Naive thymus-derived CD8-positive, alpha-beta T cell (primary cell): ENCODE data around the gene KIAA2012. TPM values are rescaled to one million over a fixed set of nuclear protein-coding genes. Genes with fewer than 3 reads are reported as not detected.

Source experiments
- ATAC-seq, 2 donors: fragments of 150-1000 bp; cut with Tn5 transposase in 1 of 2; sonication (Bioruptor Pico), chemical (Tn5 transposase) in 1 of 2; 1 replicate in 1 of 2; 2 replicates in 1 of 2; pipeline ENCODE4 v1.10.0; 2021; ENCODE audit warnings: mild to moderate bottlenecking in 2 of 2, moderate library complexity in 2 of 2
- POLR2A ChIA-PET: fragments of 350-600 bp; sonication (Branson Sonifier 250); formaldehyde crosslinking; loops from one replicate; lab custom pipeline; 2021; ENCODE audit warnings: antibody characterized with exemption; lab: Charles Lee
- DNase-seq, 10 donors: peaks; one replicate each; pipeline versions ENCODE4 v3.0.0 to v3.0.0-alpha.2; 2020 to 2022
- H3K27ac Mint-ChIP-seq, 10 donors: one replicate each; pipeline ENCODE4 v1.8.0; 2020 to 2022; ENCODE audit warnings: mild to moderate bottlenecking in 10 of 10, mixed read lengths in 10 of 10, moderate library complexity in 4 of 10, inconsistent platforms in 1 of 10
- H3K27me3 Mint-ChIP-seq, 5 donors: one replicate each; pipeline ENCODE4 v1.8.0; 2021 to 2022; ENCODE audit warnings: mixed read lengths in 5 of 5
- H3K36me3 Mint-ChIP-seq, 3 donors: one replicate each; pipeline ENCODE4 v1.8.0; 2020 to 2022; ENCODE audit warnings: mixed read lengths in 3 of 3, mild to moderate bottlenecking in 2 of 3, inconsistent platforms in 1 of 3
- H3K4me1 Mint-ChIP-seq, 4 donors: one replicate each; pipeline ENCODE4 v1.8.0; 2021 to 2022; ENCODE audit warnings: mixed read lengths in 4 of 4
- H3K4me3 Mint-ChIP-seq, 10 donors: one replicate each; pipeline ENCODE4 v1.8.0; 2020 to 2022; ENCODE audit warnings: mild to moderate bottlenecking in 10 of 10, mixed read lengths in 10 of 10, moderate library complexity in 6 of 10, inconsistent platforms in 1 of 10
- H3K9me3 Mint-ChIP-seq, 9 donors: one replicate each; pipeline ENCODE4 v1.8.0; 2020 to 2022; ENCODE audit warnings: mixed read lengths in 9 of 9, mild to moderate bottlenecking in 3 of 9, inconsistent platforms in 1 of 9, moderate library complexity in 1 of 9
- polyA plus RNA-seq, 3 donors: library from polyadenylated mRNA; unstranded; fragments of 300-500 nt; fragmentation: Illumina TruSeq; gene quantifications; one replicate each; pipeline ENCODE4 v1.2.3, GENCODE V29; 2021
- total RNA-seq, 8 experiments: library from RNA in 2 of 8; stranded (reverse) in 2 of 8; gene quantifications; one replicate each; pipeline ENCODE4 v1.2.3 and lab custom pipeline; 2021 to 2026

KIAA2012 gene
- total and polyA plus RNA-seq, 5 experiments from 2014 or later, result not detected

DNA sequence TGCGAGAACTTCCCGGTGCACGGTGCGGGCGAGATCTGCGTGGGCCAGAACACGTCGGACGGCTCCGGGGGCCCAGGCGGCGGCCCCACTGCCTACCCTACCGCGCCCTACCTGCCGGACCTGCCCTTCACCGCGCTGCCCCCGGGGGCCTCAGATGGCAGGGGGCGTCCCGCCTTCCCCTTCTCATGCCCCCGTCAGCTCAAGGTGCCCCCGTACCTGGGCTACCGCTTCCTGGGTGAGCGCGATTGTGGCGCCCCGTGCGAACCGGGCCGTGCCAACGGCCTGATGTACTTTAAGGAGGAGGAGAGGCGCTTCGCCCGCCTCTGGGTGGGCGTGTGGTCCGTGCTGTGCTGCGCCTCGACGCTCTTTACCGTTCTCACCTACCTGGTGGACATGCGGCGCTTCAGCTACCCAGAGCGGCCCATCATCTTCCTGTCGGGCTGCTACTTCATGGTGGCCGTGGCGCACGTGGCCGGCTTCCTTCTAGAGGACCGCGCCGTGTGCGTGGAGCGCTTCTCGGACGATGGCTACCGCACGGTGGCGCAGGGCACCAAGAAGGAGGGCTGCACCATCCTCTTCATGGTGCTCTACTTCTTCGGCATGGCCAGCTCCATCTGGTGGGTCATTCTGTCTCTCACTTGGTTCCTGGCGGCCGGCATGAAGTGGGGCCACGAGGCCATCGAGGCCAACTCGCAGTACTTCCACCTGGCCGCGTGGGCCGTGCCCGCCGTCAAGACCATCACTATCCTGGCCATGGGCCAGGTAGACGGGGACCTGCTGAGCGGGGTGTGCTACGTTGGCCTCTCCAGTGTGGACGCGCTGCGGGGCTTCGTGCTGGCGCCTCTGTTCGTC is 37.7 kb upstream of the KIAA2012 start:
- ATAC-seq (peak in 1 of 2 donors; percentile 4), DNase-seq (peak in 3 of 10 donors; percentile 5 to 23 (median 18))
- peak overlapping the region in 2 of 10 donors; percentile 91 to 92 for H3K4me3 Mint-ChIP-seq
- POLR2A ChIA-PET, result no interaction called here
- H3K9me3 Mint-ChIP-seq, result peaks cover 0 to 2% (median 0%) of the 10 kb centered on the region in 9 donors
- H3K36me3 Mint-ChIP-seq, result no peaks in the 10 kb centered on the region
- H3K27ac Mint-ChIP-seq, result peak overlapping the region in 2 of 10 donors; percentile 76 to 90
- H3K4me1 Mint-ChIP-seq, result peaks cover 9 to 16% (median 12%) of the 10 kb centered on the region in 4 donors
- peaks cover 14 to 32% (median 29%) of the 10 kb centered on the region in 5 donors for H3K27me3 Mint-ChIP-seq

DNA sequence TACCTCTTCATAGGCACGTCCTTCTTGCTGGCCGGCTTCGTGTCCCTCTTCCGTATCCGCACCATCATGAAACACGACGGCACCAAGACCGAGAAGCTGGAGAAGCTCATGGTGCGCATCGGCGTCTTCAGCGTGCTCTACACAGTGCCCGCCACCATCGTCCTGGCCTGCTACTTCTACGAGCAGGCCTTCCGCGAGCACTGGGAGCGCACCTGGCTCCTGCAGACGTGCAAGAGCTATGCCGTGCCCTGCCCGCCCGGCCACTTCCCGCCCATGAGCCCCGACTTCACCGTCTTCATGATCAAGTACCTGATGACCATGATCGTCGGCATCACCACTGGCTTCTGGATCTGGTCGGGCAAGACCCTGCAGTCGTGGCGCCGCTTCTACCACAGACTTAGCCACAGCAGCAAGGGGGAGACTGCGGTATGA is 37.1 kb upstream of the KIAA2012 start:
- H3K27me3 Mint-ChIP-seq, result peaks cover 18 to 39% (median 35%) of the 10 kb centered on the region in 5 donors
- POLR2A ChIA-PET, result no interaction called here
- no peak overlapping the region for H3K27ac Mint-ChIP-seq
- H3K4me3 Mint-ChIP-seq, result no peak overlapping the region
- H3K36me3 Mint-ChIP-seq, result no peaks in the 10 kb centered on the region
- peaks cover 0 to 2% (median 0%) of the 10 kb centered on the region in 9 donors for H3K9me3 Mint-ChIP-seq
- DNase-seq, result no peak
- ATAC-seq, result no peak
- peaks cover 9 to 16% (median 12%) of the 10 kb centered on the region in 4 donors for H3K4me1 Mint-ChIP-seq

GRCh38 chr2:202036601-202037037 is 36.4 kb upstream of the KIAA2012 start:
- no peaks in the 10 kb centered on the region for H3K36me3 Mint-ChIP-seq
- peaks cover 9 to 14% (median 11%) of the 10 kb centered on the region in 4 donors for H3K4me1 Mint-ChIP-seq
- POLR2A ChIA-PET, result no interaction called here
- H3K9me3 Mint-ChIP-seq, result peaks cover 0 to 2% (median 0%) of the 10 kb centered on the region in 9 donors
- no peak overlapping the region for H3K27ac Mint-ChIP-seq
- no peak for DNase-seq
- peaks cover 22 to 46% (median 37%) of the 10 kb centered on the region in 5 donors for H3K27me3 Mint-ChIP-seq
- ATAC-seq, result no peak
- H3K4me3 Mint-ChIP-seq, result no peak overlapping the region

DNA sequence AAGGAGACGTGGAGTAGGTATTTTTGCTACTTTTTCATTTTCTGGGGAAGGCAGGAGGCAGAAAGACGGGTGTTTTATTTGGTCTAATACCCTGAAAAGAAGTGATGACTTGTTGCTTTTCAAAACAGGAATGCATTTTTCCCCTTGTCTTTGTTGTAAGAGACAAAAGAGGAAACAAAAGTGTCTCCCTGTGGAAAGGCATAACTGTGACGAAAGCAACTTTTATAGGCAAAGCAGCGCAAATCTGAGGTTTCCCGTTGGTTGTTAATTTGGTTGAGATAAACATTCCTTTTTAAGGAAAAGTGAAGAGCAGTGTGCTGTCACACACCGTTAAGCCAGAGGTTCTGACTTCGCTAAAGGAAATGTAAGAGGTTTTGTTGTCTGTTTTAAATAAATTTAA is 36.0 kb upstream of the KIAA2012 start:
- POLR2A ChIA-PET, result no interaction called here
- H3K27ac Mint-ChIP-seq, result no peak overlapping the region
- ATAC-seq (no peak), DNase-seq (no peak)
- no peak overlapping the region for H3K4me3 Mint-ChIP-seq
- H3K9me3 Mint-ChIP-seq, result peaks cover 0 to 2% (median 0%) of the 10 kb centered on the region in 9 donors
- no peaks in the 10 kb centered on the region for H3K36me3 Mint-ChIP-seq
- peaks cover 25 to 47% (median 39%) of the 10 kb centered on the region in 5 donors for H3K27me3 Mint-ChIP-seq
- H3K4me1 Mint-ChIP-seq, result peaks cover 8 to 11% (median 9%) of the 10 kb centered on the region in 4 donors

DNA sequence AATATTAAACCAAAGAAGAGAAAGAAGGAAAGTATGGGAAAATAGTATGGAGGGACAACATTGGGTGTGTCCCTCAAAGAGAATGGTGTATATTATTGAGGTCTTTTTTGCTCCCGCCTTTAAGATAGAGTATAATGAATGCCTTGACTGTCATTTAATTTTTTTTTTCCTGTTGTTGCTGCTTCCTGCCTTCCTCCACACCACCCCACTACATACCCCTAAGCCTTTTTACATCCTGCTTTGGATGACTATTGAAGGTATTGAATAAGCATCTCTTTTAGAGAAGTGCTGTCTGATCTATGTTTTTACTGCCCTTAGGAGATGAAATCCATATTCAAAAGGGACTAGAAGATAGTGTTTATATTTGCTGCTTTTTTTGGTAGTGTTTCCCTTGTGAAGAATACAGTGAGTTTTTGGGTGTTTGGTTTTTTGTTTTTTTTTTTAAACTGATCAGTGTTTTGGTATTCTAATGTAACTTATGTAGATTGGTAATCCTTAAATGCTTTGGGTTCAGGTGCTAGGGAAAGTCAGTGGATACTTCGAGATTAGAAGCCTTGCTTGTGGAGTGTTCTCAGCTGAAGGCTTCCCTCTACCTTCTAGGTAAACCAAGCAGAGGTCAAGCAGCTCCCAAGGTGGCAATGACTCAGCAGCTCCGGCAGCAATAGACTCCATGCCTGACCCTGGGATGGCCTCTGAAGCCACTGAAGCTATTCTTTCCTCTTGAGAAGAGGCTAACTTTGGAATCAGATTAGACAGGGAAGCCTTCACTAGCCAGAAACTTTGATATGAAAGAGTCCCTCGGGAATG is 34.4 kb upstream of the KIAA2012 start:
- H3K4me1 Mint-ChIP-seq, result peaks cover 0 to 4% (median 3%) of the 10 kb centered on the region in 4 donors
- POLR2A ChIA-PET, result no interaction called here
- DNase-seq (no peak), ATAC-seq (no peak)
- H3K27ac Mint-ChIP-seq, result no peak overlapping the region
- H3K4me3 Mint-ChIP-seq, result no peak overlapping the region
- peaks cover 0 to 2% (median 0%) of the 10 kb centered on the region in 9 donors for H3K9me3 Mint-ChIP-seq
- no peaks in the 10 kb centered on the region for H3K36me3 Mint-ChIP-seq
- H3K27me3 Mint-ChIP-seq, result peaks cover 22 to 50% (median 35%) of the 10 kb centered on the region in 5 donors

- Mint-ChIP-seq H3K9me3 (peaks cover 0 to 2% (median 0%) of the 10 kb centered on the region in 9 donors), H3K27me3 (peaks cover 26 to 54% (median 37%) of the 10 kb centered on the region in 5 donors), H3K36me3 (no peaks in the 10 kb centered on the region), H3K27ac (no peak overlapping the region), H3K4me1 (peaks cover 0 to 4% (median 3%) of the 10 kb centered on the region in 4 donors), H3K4me3 (no peak overlapping the region)
- no peak for ATAC-seq
- POLR2A ChIA-PET, result no interaction called here
- no peak for DNase-seq
These were observed 33.6 kb upstream of the KIAA2012 start for GRCh38 chr2:202039278-202040078.

DNA sequence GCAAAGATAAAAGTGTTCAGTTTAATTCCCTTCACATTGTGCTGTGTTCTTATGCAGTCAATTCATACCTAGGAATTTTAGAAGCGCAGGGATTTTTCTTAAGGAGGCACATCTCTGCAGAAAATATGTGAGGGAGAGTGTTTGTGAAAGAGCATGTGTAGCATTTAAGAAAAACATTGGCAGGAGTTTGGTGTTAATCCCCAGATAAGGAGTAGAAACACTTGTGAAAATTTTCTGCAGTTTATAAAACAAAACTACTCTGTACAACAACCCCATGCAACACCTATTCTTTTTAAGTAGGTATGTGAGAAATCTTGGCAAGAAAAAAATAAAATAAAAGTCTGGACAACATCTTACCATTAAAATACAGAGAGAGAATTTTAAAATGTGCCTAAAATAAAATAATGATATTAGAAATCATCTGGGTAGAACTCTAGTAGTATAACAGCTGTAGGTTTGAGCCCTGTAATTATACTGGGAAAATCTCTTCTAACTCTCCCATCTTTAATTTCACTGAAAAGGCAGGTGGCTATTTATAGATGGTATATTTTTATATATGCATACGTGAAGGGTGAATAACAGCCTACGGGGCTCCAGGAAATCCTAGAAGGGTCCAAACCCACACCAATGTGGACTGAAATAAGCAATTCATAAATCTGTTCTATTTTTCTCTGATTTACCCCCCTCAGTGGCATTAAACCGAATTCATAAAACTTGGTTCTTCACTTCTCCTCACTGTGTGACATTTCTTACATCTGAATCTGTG is 32.8 kb upstream of the KIAA2012 start:
- no peak for ATAC-seq
- Mint-ChIP-seq H3K4me1 (no peaks in the 10 kb centered on the region), H3K36me3 (no peaks in the 10 kb centered on the region), H3K27ac (no peak overlapping the region), H3K4me3 (no peak overlapping the region), H3K9me3 (peaks cover 0 to 2% (median 0%) of the 10 kb centered on the region in 9 donors), H3K27me3 (peaks cover 29 to 56% (median 38%) of the 10 kb centered on the region in 5 donors)
- POLR2A ChIA-PET, result no interaction called here
- no peak for DNase-seq

DNA sequence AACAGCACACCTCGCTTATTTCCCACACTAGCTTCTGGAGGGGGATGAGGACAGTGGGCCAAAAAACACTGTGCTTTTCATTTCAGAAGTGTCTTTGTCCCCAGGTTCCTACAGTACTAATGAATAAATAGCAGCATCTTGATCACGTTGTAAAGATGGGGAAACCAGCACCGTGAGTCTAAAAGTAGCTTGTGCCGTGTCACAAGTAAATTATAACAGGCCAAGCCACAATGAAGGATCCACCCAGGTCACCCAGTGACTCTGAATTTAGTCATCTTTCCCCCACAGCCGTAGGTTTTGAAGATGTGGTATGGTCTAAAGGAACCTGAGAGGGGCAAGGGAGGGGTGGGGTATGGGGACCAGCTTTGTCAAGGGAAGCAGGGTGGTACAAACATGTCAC is 30.6 kb upstream of the KIAA2012 start:
- Mint-ChIP-seq H3K4me3 (no peak overlapping the region), H3K27ac (no peak overlapping the region), H3K36me3 (no peaks in the 10 kb centered on the region), H3K9me3 (peaks cover 0 to 2% (median 0%) of the 10 kb centered on the region in 9 donors), H3K4me1 (no peaks in the 10 kb centered on the region), H3K27me3 (peaks cover 41 to 68% (median 47%) of the 10 kb centered on the region in 5 donors)
- ATAC-seq (no peak), DNase-seq (no peak)
- POLR2A ChIA-PET, result no interaction called here

- Mint-ChIP-seq H3K9me3 (peaks cover 0 to under 1% (median 0%) of the 10 kb centered on the region in 9 donors), H3K4me1 (no peaks in the 10 kb centered on the region), H3K27me3 (peaks cover 40 to 69% (median 51%) of the 10 kb centered on the region in 5 donors), H3K27ac (no peak overlapping the region), H3K36me3 (no peaks in the 10 kb centered on the region), H3K4me3 (no peak overlapping the region)
- POLR2A ChIA-PET, result no interaction called here
- no peak for ATAC-seq
- no peak for DNase-seq
These were observed 29.6 kb upstream of the KIAA2012 start for GRCh38 chr2:202043475-202043874.

- DNase-seq (no peak), ATAC-seq (no peak)
- POLR2A ChIA-PET, result no interaction called here
- Mint-ChIP-seq H3K27ac (no peak overlapping the region), H3K27me3 (peaks cover 33 to 56% (median 46%) of the 10 kb centered on the region in 5 donors), H3K9me3 (no peaks in the 10 kb centered on the region), H3K36me3 (no peaks in the 10 kb centered on the region), H3K4me3 (no peak overlapping the region), H3K4me1 (no peaks in the 10 kb centered on the region)
These were observed 28.3 kb upstream of the KIAA2012 start for GRCh38 chr2:202044777-202045176.

- no peak for ATAC-seq
- Mint-ChIP-seq H3K27ac (no peak overlapping the region), H3K9me3 (no peaks in the 10 kb centered on the region), H3K36me3 (no peaks in the 10 kb centered on the region), H3K27me3 (peaks cover 20 to 38% (median 34%) of the 10 kb centered on the region in 5 donors), H3K4me1 (no peaks in the 10 kb centered on the region), H3K4me3 (no peak overlapping the region)
- DNase-seq, result no peak
- POLR2A ChIA-PET, result no interaction called here
These were observed 26.5 kb upstream of the KIAA2012 start for GRCh38 chr2:202046572-202046971.
